Karpas-422 (cell line): Measurements from ENCODE around the gene IFT25. TPM values are rescaled to one million over a fixed set of nuclear protein-coding genes. Genes with fewer than 3 reads are reported as not detected.

Experiments
- DNase-seq: peaks from one replicate; pipeline ENCODE4 v3.0.0-alpha.2; 2015
- H2AFZ ChIP-seq: fragments of 200-600 bp; sonication (generic); 2 replicates; pipeline ENCODE4 v1.6.1; 2014; ENCODE audit warnings: antibody characterized with exemption, low read length, mixed read lengths
- H3K27ac ChIP-seq: fragments of 200-600 bp; sonication (generic); 2 replicates; pipeline ENCODE4 v1.5.1; 2014; ENCODE audit warnings: mild to moderate bottlenecking, low read length, moderate library complexity
- H3K27me3 ChIP-seq: fragments of 200-600 bp; sonication (generic); 2 replicates; pipeline ENCODE4 v1.6.1; 2014; ENCODE audit warnings: low read length, mixed read lengths
- H3K36me3 ChIP-seq: fragments of 200-600 bp; sonication (generic); 2 replicates; pipeline ENCODE4 v1.6.1; 2014; ENCODE audit warnings: low read length, mixed read lengths; ENCODE audit not compliant: insufficient read depth
- H3K4me1 ChIP-seq: fragments of 200-600 bp; sonication (generic); 2 replicates; pipeline ENCODE4 v1.6.1; 2014; ENCODE audit warnings: mild to moderate bottlenecking, low read length, mixed read lengths
- H3K4me2 ChIP-seq: fragments of 200-600 bp; sonication (generic); 2 replicates; pipeline ENCODE4 v1.6.1; 2014; ENCODE audit warnings: low read length, low read depth, mild to moderate bottlenecking; ENCODE audit not compliant: poor library complexity, severe bottlenecking
- H3K4me3 ChIP-seq: fragments of 200-600 bp; sonication (generic); 2 replicates; pipeline ENCODE4 v1.5.1; 2014; ENCODE audit warnings: mild to moderate bottlenecking, antibody characterized with exemption, low read length, mixed read lengths
- H3K79me2 ChIP-seq: fragments of 200-600 bp; sonication (generic); 2 replicates; pipeline ENCODE4 v1.6.1; 2014; ENCODE audit warnings: mild to moderate bottlenecking, low read length, mixed read lengths
- H3K9ac ChIP-seq: fragments of 200-600 bp; sonication (generic); 2 replicates; pipeline ENCODE4 v1.6.0; 2014; ENCODE audit warnings: low read length
- H3K9me2 ChIP-seq: fragments of 200-600 bp; sonication (generic), shearing (Covaris generic); replicated peaks from 2 replicates; pipeline ENCODE4 v1.6.0; 2014; ENCODE audit warnings: mild to moderate bottlenecking, low read length, moderate library complexity; ENCODE audit not compliant: insufficient read depth
- H3K9me3 ChIP-seq: fragments of 300-700, 200-600 bp; sonication (generic); 2 replicates; pipeline ENCODE4 v1.6.1; 2014; ENCODE audit warnings: low read length, mixed read lengths
- H4K20me1 ChIP-seq: fragments of 200-600 bp; sonication (generic); 2 replicates; pipeline ENCODE4 v1.6.1; 2014; ENCODE audit warnings: mild to moderate bottlenecking, antibody characterized with exemption, low read length, low read depth; ENCODE audit not compliant: insufficient read depth
- total RNA-seq: library from RNA; depleted of rRNA; stranded (reverse); fragments of >200 nt; shearing (Covaris generic); gene quantifications from 2 replicates; pipeline ENCODE4 v1.2.3, GENCODE V29; 2014; ENCODE audit warnings: low replicate concordance

Gene IFT25
- total RNA-seq, 1 experiment from 2014 or later: 102 TPM

- H4K20me1 ChIP-seq: no peaks in the 10 kb centered on the region
- DNase-seq: no peak
- no peak overlapping the region for H2AFZ ChIP-seq
- H3K27me3 ChIP-seq: no peaks in the 10 kb centered on the region
- H3K9ac ChIP-seq: no peak overlapping the region
- no peak overlapping the region for H3K4me3 ChIP-seq
- H3K27ac ChIP-seq: no peak overlapping the region
- no peak overlapping the region for H3K4me2 ChIP-seq
- peaks cover 2% of the 10 kb centered on the region; the same call in 1 of the 2 replicates for H3K9me3 ChIP-seq
- no peaks in the 10 kb centered on the region for H3K9me2 ChIP-seq
- peaks cover 27% of the 10 kb centered on the region for H3K36me3 ChIP-seq
- peaks cover 12% of the 10 kb centered on the region; the same call in 1 of the 2 replicates for H3K79me2 ChIP-seq
- no peaks in the 10 kb centered on the region for H3K4me1 ChIP-seq
These were observed 16.1 kb downstream of the IFT25 start for GRCh38 chr1:53929246-53929960.

- H3K36me3 ChIP-seq: peaks cover 41% of the 10 kb centered on the region
These were observed 18.1 kb downstream of the IFT25 start for GRCh38 chr1:53927376-53927881.

GRCh38 chr1:53919675-53920066 is 25.8 kb downstream of the IFT25 start:
- H3K4me2 ChIP-seq: no peak overlapping the region

More at GRCh38 chr1:53927376-53927881, 18.1 kb downstream of the IFT25 start:
- H3K9ac ChIP-seq: no peak overlapping the region
- H3K4me2 ChIP-seq: no peak overlapping the region
- no peak overlapping the region for H3K4me3 ChIP-seq
- peaks cover 3% of the 10 kb centered on the region; the same call in 1 of the 2 replicates for H3K79me2 ChIP-seq
- no peak for DNase-seq
- no peak overlapping the region for H2AFZ ChIP-seq
- H3K27me3 ChIP-seq: no peaks in the 10 kb centered on the region
- no peaks in the 10 kb centered on the region for H3K9me2 ChIP-seq
- no peaks in the 10 kb centered on the region for H3K4me1 ChIP-seq
- H4K20me1 ChIP-seq: no peaks in the 10 kb centered on the region
- H3K9me3 ChIP-seq: no peaks in the 10 kb centered on the region
- no peak overlapping the region for H3K27ac ChIP-seq

GRCh38 chr1:53918343-53918742 is 27.2 kb downstream of the IFT25 start:
- Histone ChIP-seq H3K9me3 (no peaks in the 10 kb centered on the region), H3K4me1 (peaks cover 5% of the 10 kb centered on the region; the same call in 1 of the 2 replicates), H3K4me3 (no peak overlapping the region), H2AFZ (no peak overlapping the region), H3K4me2 (no peak overlapping the region), H3K27me3 (no peaks in the 10 kb centered on the region), H3K9me2 (no peaks in the 10 kb centered on the region), H3K9ac (no peak overlapping the region), H3K36me3 (peaks cover 30% of the 10 kb centered on the region; the same call in 1 of the 2 replicates), H3K27ac (no peak overlapping the region), H3K79me2 (no peaks in the 10 kb centered on the region), H4K20me1 (no peaks in the 10 kb centered on the region)
- DNase-seq: no peak

More at GRCh38 chr1:53919675-53920066, 25.8 kb downstream of the IFT25 start:
- Histone ChIP-seq H3K27me3 (no peaks in the 10 kb centered on the region), H3K4me3 (no peak overlapping the region), H3K36me3 (peaks cover 41% of the 10 kb centered on the region; the same call in 1 of the 2 replicates), H4K20me1 (no peaks in the 10 kb centered on the region), H2AFZ (no peak overlapping the region), H3K27ac (no peak overlapping the region), H3K9me2 (no peaks in the 10 kb centered on the region), H3K9ac (no peak overlapping the region), H3K4me1 (no peaks in the 10 kb centered on the region), H3K79me2 (no peaks in the 10 kb centered on the region), H3K9me3 (no peaks in the 10 kb centered on the region)
- no peak for DNase-seq

GRCh38 chr1:53913352-53914033 is 32.0 kb downstream of the IFT25 start:
- Histone ChIP-seq H3K9me3 (no peaks in the 10 kb centered on the region), H2AFZ (no peak overlapping the region), H3K9me2 (no peaks in the 10 kb centered on the region), H3K4me3 (no peak overlapping the region), H4K20me1 (no peaks in the 10 kb centered on the region), H3K79me2 (no peaks in the 10 kb centered on the region), H3K4me1 (peaks cover 7% of the 10 kb centered on the region; the same call in 1 of the 2 replicates), H3K9ac (no peak overlapping the region), H3K27ac (no peak overlapping the region), H3K4me2 (no peak overlapping the region), H3K27me3 (no peaks in the 10 kb centered on the region), H3K36me3 (0 out of 2 replicates have a peak, but pooled peaks cover 2% of the 10 kb centered on the region)
- DNase-seq: no peak

- no peaks in the 10 kb centered on the region for H3K9me2 ChIP-seq
- no peaks in the 10 kb centered on the region for H3K27me3 ChIP-seq
- H3K4me3 ChIP-seq: no peak overlapping the region
- no peak overlapping the region for H3K27ac ChIP-seq
- H3K9me3 ChIP-seq: no peaks in the 10 kb centered on the region
- no peaks in the 10 kb centered on the region for H3K79me2 ChIP-seq
- no peak overlapping the region for H3K4me2 ChIP-seq
- no peak overlapping the region for H3K9ac ChIP-seq
- DNase-seq: no peak
- no peaks in the 10 kb centered on the region for H4K20me1 ChIP-seq
- H2AFZ ChIP-seq: no peak overlapping the region
- no peaks in the 10 kb centered on the region for H3K36me3 ChIP-seq
- peaks cover 7% of the 10 kb centered on the region; the same call in 1 of the 2 replicates for H3K4me1 ChIP-seq
These were observed 34.1 kb downstream of the IFT25 start for GRCh38 chr1:53911442-53911841.

GRCh38 chr1:53909946-53910345 is 35.6 kb downstream of the IFT25 start:
- Histone ChIP-seq H3K4me3 (no peak overlapping the region), H3K79me2 (no peaks in the 10 kb centered on the region), H3K9me3 (no peaks in the 10 kb centered on the region), H3K9ac (no peak overlapping the region), H3K4me1 (peaks cover 7% of the 10 kb centered on the region; the same call in 1 of the 2 replicates), H3K36me3 (no peaks in the 10 kb centered on the region), H4K20me1 (no peaks in the 10 kb centered on the region), H3K9me2 (no peaks in the 10 kb centered on the region), H3K27me3 (no peaks in the 10 kb centered on the region), H3K27ac (no peak overlapping the region), H3K4me2 (no peak overlapping the region), H2AFZ (no peak overlapping the region)
- no peak for DNase-seq

GRCh38 chr1:53906121-53906520 is 39.4 kb downstream of the IFT25 start:
- Histone ChIP-seq H3K27ac (no peak overlapping the region), H3K79me2 (no peaks in the 10 kb centered on the region), H3K36me3 (no peaks in the 10 kb centered on the region), H3K4me2 (no peak overlapping the region), H2AFZ (no peak overlapping the region), H3K27me3 (no peaks in the 10 kb centered on the region), H3K4me1 (peaks cover 17% of the 10 kb centered on the region), H4K20me1 (no peaks in the 10 kb centered on the region), H3K9me3 (no peaks in the 10 kb centered on the region), H3K9me2 (no peaks in the 10 kb centered on the region), H3K4me3 (no peak overlapping the region), H3K9ac (no peak overlapping the region)
- DNase-seq: no peak
